NB4 (cell line): ENCODE data around the gene GRN.

ENCODE experiments used
- DNase-seq: peaks from one replicate; pipeline ENCODE4 v3.0.0; 2010; ENCODE audit warnings: low read depth
- H3K4me3 ChIP-seq: one replicate; pipeline ENCODE4 v1.5.1; 2011; ENCODE audit warnings: mild to moderate bottlenecking, low read depth, low read length, moderate library complexity
- CTCF ChIP-seq: IDR thresholded peaks from one replicate; pipeline ENCODE4 v1.5.1; 2012; ENCODE audit warnings: low read depth, low read length
- MAX ChIP-seq: IDR thresholded peaks from 2 replicates; pipeline ENCODE4 v1.6.1; 2011; ENCODE audit warnings: low read depth, low read length
- MYC ChIP-seq: IDR thresholded peaks from 2 replicates; pipeline ENCODE4 v1.6.1; 2011; ENCODE audit warnings: low read depth, low read length
- POLR2A ChIP-seq: IDR thresholded peaks from 2 replicates; pipeline ENCODE4 v1.6.1; 2011; ENCODE audit warnings: mild to moderate bottlenecking; ENCODE audit not compliant: insufficient read length; ENCODE audit errors: extremely low read depth

GRN gene

GRCh38 chr17:44314031-44314430 lies 31.1 kb upstream of the GRN start:
- TF ChIP-seq CTCF (no peak), MAX (no peak), POLR2A (no peak), MYC (no peak)
- no peak for DNase-seq
- H3K4me3 ChIP-seq = no peak overlapping the region

- no peak overlapping the region for H3K4me3 ChIP-seq
- no peak for DNase-seq
- no peak for TF ChIP-seq CTCF
These were observed 30.6 kb upstream of the GRN start for GRCh38 chr17:44314524-44314868.

GRCh38 chr17:44314869-44315661 lies 30.0 kb upstream of the GRN start:
- no peak for DNase-seq
- TF ChIP-seq POLR2A (no peak), CTCF (no peak), MYC (no peak), MAX (no peak)
- H3K4me3 ChIP-seq = no peak overlapping the region

GRCh38 chr17:44315760-44316731 lies 29.1 kb upstream of the GRN start:
- no peak overlapping the region for H3K4me3 ChIP-seq
- no peak for DNase-seq
- TF ChIP-seq POLR2A (no peak), MAX (no peak), CTCF (no peak), MYC (no peak)

- no peak overlapping the region for H3K4me3 ChIP-seq
- TF ChIP-seq POLR2A = no peak
- TF ChIP-seq MAX = no peak
- TF ChIP-seq CTCF = no peak
- TF ChIP-seq MYC = no peak
- no peak for DNase-seq
These were observed 27.6 kb upstream of the GRN start for GRCh38 chr17:44317545-44317944.
